Gastrocnemius medialis (tissue), 4 donors: ENCODE data around the gene HTR7. TPM values are rescaled to one million over a fixed set of nuclear protein-coding genes. Genes with fewer than 3 reads are reported as not detected.
"Not testable (repeated sequence)": the region's sequence is repeated elsewhere in the genome, so short reads cannot be mapped to it uniquely, and the experiment has no call there.

Source experiments
- ATAC-seq, 2 donors: fragments of 150-250 bp; one replicate each; pipeline ENCODE4 v1.9.1; 2016
- DNase-seq, 2 donors: peaks; one replicate each; pipeline ENCODE4 v3.0.0-alpha.2; 2019
- H3K27ac ChIP-seq, 4 donors: fragments of 200-600 bp; sonication (generic); 1 replicate in 1 of 4; 2 replicates in 3 of 4; pipeline ENCODE4 v1.5.1; 2016 to 2018; ENCODE audit warnings: mild to moderate bottlenecking in 2 of 4, moderate library complexity in 1 of 4
- H3K27me3 ChIP-seq, 3 donors: fragments of 200-600 bp; sonication (generic) in 2 of 3; 1 replicate in 1 of 3; 2 replicates in 2 of 3; pipeline versions ENCODE4 v1.5.1 to v1.6.0; 2016 to 2019; ENCODE audit warnings: mild to moderate bottlenecking in 1 of 3, moderate library complexity in 1 of 3
- H3K36me3 ChIP-seq, 2 donors: fragments of 200-600 bp; sonication (generic) in 1 of 2; one replicate each; pipeline ENCODE4 v1.5.1; 2017 to 2018
- H3K4me1 ChIP-seq, 2 donors: fragments of 200-600 bp; sonication (generic) in 1 of 2; one replicate each; pipeline ENCODE4 v1.5.1; 2016 to 2017; ENCODE audit warnings: mild to moderate bottlenecking in 2 of 2
- H3K4me3 ChIP-seq, 4 donors: fragments of 200-600 bp; sonication (generic) in 3 of 4; 1 replicate in 1 of 4; 2 replicates in 3 of 4; pipeline ENCODE4 v1.5.1; 2016 to 2019; ENCODE audit warnings: mild to moderate bottlenecking in 2 of 4
- H3K9me3 ChIP-seq, 3 donors: fragments of 200-600 bp; sonication (generic) in 2 of 3; 1 replicate in 1 of 3; 2 replicates in 2 of 3; pipeline ENCODE4 v1.5.1; 2016 to 2019
- POLR2A ChIP-seq, 2 donors: fragments of 450-650 bp; IDR thresholded peaks; one replicate each; pipeline ENCODE4 v1.6.1; 2017; ENCODE audit warnings: antibody characterized with exemption in 2 of 2, mild to moderate bottlenecking in 2 of 2, moderate library complexity in 2 of 2
- in situ Hi-C, 4 donors: fragments of 200-750 bp; cut with MboI; loops; one replicate each; pipeline versions ENCODE4 v1.15.0 to v1.8.0; 2017; ENCODE audit warnings: low sequenced_read_pairs in 4 of 4
- intact Hi-C: fragments of 100-400 bp; cut with DNase I; formaldehyde crosslinking; loops from one replicate; pipeline ENCODE4 v1.15.1; 2023; ENCODE audit warnings: low total_unique reads
- total RNA-seq, 4 donors: library from RNA; depleted of rRNA; stranded (reverse); fragments of >200 nt; gene quantifications; one replicate each; pipeline versions ENCODE4 v1.1.0 to v1.2.3, GENCODE V29; 2016
- TF ChIP-seq, protein P1 (sequence below), 5 experiments: fragments of 450-650 bp in 3 of 5; fragments of 200-600 bp in 2 of 5; sonication (generic) in 2 of 5; IDR thresholded peaks in 4 of 5; conservative IDR thresholded peaks in 1 of 5; 1 replicate in 4 of 5; 2 replicates in 1 of 5; pipeline ENCODE4 v1.5.1; 2016 to 2019; ENCODE audit warnings: antibody characterized with exemption in 5 of 5, mild to moderate bottlenecking in 3 of 5, moderate library complexity in 3 of 5

The HTR7 gene
- total RNA-seq, 4 donors from 2014 or later, result 0.61 to 1.2 (median 0.85) TPM; not detected in 1

DNA sequence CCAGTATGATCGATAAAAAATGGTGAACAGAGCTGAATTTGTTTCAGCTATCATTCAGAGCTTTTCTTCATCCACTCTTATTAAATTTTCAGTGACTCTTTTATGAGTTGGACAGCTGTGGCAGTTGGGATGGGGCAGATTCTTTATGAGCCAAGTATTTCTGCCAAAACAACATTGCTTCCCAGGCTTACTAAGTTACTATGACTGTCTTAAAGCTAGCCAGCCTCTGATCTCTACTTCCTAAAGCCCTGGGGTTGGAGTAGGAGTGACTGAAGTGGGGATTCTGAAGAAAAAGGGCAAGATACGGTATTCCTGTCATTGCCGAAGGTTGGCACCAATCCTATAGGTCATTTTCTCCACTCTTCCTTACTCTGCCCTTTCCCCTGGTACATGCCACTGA lies 26.6 kb upstream of the HTR7 start:
- H3K4me3 ChIP-seq, result no peak overlapping the region
- in situ Hi-C loops (no loop called here), intact Hi-C loops (no loop called here)
- peak; percentile 86 to 94 for ATAC-seq
- no peak overlapping the region for H3K27ac ChIP-seq
- DNase-seq, result peak in 1 of 2 donors; percentile 19
- no peak for TF ChIP-seq POLR2A (IDR thresholded peaks at IDR 0.05)
- TF ChIP-seq, protein P1, sequence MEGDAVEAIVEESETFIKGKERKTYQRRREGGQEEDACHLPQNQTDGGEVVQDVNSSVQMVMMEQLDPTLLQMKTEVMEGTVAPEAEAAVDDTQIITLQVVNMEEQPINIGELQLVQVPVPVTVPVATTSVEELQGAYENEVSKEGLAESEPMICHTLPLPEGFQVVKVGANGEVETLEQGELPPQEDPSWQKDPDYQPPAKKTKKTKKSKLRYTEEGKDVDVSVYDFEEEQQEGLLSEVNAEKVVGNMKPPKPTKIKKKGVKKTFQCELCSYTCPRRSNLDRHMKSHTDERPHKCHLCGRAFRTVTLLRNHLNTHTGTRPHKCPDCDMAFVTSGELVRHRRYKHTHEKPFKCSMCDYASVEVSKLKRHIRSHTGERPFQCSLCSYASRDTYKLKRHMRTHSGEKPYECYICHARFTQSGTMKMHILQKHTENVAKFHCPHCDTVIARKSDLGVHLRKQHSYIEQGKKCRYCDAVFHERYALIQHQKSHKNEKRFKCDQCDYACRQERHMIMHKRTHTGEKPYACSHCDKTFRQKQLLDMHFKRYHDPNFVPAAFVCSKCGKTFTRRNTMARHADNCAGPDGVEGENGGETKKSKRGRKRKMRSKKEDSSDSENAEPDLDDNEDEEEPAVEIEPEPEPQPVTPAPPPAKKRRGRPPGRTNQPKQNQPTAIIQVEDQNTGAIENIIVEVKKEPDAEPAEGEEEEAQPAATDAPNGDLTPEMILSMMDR (IDR thresholded peaks at IDR 0.05 in 4 of 5, conservative IDR thresholded peaks at IDR 0.05 in 1 of 5), result no peak
- H3K27me3 ChIP-seq, result no peaks in the 10 kb centered on the region
- H3K9me3 ChIP-seq, result no peaks in the 10 kb centered on the region
- peaks cover 0 to 35% of the 10 kb centered on the region in 2 donors for H3K36me3 ChIP-seq
- H3K4me1 ChIP-seq, result peaks cover 13 to 27% of the 10 kb centered on the region in 2 donors

DNA sequence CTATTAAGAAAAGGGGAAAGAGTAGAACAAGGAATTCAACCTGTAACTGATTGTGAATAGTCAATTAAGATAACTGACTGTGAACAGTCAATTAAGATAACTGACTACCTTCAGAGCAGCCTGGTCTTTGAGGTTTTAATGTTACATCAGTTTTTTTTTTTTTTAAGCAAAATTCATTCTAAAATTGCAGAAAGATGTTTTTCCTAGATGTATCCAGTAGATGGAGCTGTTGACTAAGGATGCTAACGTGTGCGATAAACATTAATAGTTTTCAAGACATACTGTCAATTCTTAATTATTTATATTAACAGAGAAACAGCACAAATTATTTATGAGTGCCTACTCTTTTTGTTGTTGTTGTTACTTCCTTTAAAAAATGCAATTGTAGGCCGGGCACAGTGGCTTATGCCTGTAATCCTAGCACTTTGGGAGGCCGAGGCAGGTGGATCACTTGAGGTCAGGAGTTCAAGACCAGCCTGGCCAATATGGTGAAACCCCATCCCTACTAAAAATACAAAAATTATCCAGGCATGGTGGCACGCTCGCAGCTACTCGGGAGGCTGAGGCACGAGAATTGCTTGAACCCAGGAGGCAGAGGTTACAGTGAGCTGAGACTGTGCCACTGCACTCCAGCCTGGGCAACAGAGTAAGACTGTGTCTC lies 22.4 kb upstream of the HTR7 start:
- H3K4me3 ChIP-seq, in situ Hi-C loops, H3K9me3 ChIP-seq, H3K27ac ChIP-seq, DNase-seq, ATAC-seq, intact Hi-C loops, H3K27me3 ChIP-seq: not testable (repeated sequence)
- TF ChIP-seq, protein P1 (IDR thresholded peaks at IDR 0.05 in 4 of 5, conservative IDR thresholded peaks at IDR 0.05 in 1 of 5), result peak; percentile 45 to 76 (median 60)
- H3K36me3 ChIP-seq, result peaks cover 0 to 25% of the 10 kb centered on the region in 2 donors
- peaks cover 12 to 18% of the 10 kb centered on the region in 2 donors for H3K4me1 ChIP-seq

DNA sequence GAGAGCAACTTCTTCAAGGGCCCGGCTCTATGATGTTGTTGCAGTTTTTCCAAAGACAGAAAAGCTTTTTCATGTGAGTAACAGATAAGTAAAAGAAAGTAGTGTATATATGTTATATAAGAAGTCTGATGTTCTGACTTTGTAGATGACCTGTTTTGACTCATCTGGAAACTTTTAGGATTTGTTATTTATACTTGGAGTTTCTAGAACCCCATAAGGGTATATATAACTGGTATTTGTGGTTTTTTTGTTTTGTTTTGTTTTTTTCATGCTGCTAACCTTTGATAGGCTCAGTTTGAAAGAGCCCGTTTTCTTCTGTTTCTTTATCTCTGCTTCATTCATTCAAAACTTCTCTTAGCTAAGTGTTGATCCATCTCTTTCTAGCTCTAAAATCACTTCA lies 21.2 kb upstream of the HTR7 start:
- peaks cover 0 to 25% of the 10 kb centered on the region in 2 donors for H3K36me3 ChIP-seq
- H3K27ac ChIP-seq, result no peak overlapping the region
- no peak for ATAC-seq
- no peaks in the 10 kb centered on the region for H3K27me3 ChIP-seq
- H3K4me1 ChIP-seq, result peaks cover under 1 to 7% of the 10 kb centered on the region in 2 donors
- no peaks in the 10 kb centered on the region for H3K9me3 ChIP-seq
- intact Hi-C loops (no loop called here), in situ Hi-C loops (no loop called here)
- no peak overlapping the region for H3K4me3 ChIP-seq
- TF ChIP-seq POLR2A (IDR thresholded peaks at IDR 0.05), result no peak
- TF ChIP-seq, protein P1 (IDR thresholded peaks at IDR 0.05 in 4 of 5, conservative IDR thresholded peaks at IDR 0.05 in 1 of 5), result no peak
- DNase-seq, result no peak

DNA sequence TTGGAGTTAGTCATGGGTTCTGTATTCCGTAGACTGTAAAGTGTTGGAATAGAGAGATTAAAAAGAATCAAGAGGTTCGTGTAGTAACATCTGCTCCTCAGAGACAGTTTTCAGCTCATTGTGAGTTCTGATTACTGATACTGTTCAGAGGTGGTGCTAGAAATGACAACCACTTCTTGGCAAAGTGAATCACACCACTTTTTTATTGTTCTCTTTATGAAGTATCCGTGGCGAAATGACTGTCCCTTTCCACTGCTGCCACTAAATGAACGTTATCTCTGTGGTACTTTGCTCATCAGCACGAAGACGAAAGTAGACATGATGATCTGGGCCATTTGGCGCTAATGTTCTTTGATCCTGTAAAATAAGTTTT lies 14.8 kb upstream of the HTR7 start:
- DNase-seq, result no peak
- in situ Hi-C loops, result loop anchor here in 1 of 4 donors (25.0 kb wide), 1 partner anchor 1085 kb away; no protein-coding TSS in a partner anchor
- ATAC-seq, result no peak
- Histone ChIP-seq H3K27ac (peak overlapping the region in 2 of 4 donors; percentile 88 to 93), H3K36me3 (peaks cover 0 to 20% of the 10 kb centered on the region in 2 donors), H3K27me3 (peaks cover 0 to 5% (median 0%) of the 10 kb centered on the region in 3 donors), H3K9me3 (no peaks in the 10 kb centered on the region), H3K4me1 (peaks cover 16 to 21% of the 10 kb centered on the region in 2 donors), H3K4me3 (peak overlapping the region; percentile 67 to 99 (median 87))
- TF ChIP-seq, protein P1 (IDR thresholded peaks at IDR 0.05 in 4 of 5, conservative IDR thresholded peaks at IDR 0.05 in 1 of 5), result no peak
- TF ChIP-seq POLR2A (IDR thresholded peaks at IDR 0.05), result no peak
- intact Hi-C loops, result loop anchor here (5.0 kb wide), 1 partner anchor 1080 kb away; no protein-coding TSS in a partner anchor
